Measurements from ENCODE around the gene PARVG. TPM values are rescaled to one million over a fixed set of nuclear protein-coding genes. Genes with fewer than 3 reads are reported as not detected.

PARVG gene
- total RNA-seq, 1 experiment from 2014 or later, result 1.3 TPM

DNA sequence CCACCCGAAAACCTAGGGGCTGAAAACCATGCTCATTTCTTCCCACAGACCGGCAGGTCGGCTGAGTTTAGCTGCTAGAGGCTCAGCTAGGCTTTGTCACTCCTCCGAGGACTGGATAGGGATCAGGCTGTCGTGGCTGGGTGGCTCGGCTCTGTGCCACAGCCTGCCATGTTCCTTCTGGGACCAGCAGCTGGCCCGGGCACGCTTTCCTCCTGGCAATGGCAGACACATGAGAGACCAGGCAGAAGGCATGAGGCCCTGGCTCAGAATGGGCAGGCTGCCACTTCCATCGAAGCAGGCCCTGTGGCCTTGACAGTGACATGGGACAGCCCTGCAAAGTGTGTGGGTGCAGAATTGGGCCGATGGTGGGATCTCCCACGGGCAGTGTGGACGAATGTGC lies 20.9 kb downstream of the PARVG start:
- Histone ChIP-seq H3K4me1 (ENCODE audit: insufficient read depth, low read length) (no peaks in the 10 kb centered on the region), H4K5ac (ENCODE audit: insufficient read length, low read depth, low read length) (no peak overlapping the region), H3K18ac (ENCODE audit: insufficient read length, low read depth, low read length) (peak overlapping the region; percentile 16), H4K91ac (ENCODE audit: insufficient read length, low read depth, low read length) (no peak overlapping the region), H3K79me2 (ENCODE audit: insufficient read depth, low read length) (no peaks in the 10 kb centered on the region), H3T11ph (ENCODE audit: low read length) (no peak overlapping the region), H2BK120ac (ENCODE audit: low read depth, low read length, poor library complexity, severe bottlenecking) (no peak overlapping the region), H4K8ac (replicated peaks; ENCODE audit: insufficient read length, low read depth, low read length) (no peak overlapping the region), H3K27me3 (ENCODE audit: insufficient read depth, low read length) (no peaks in the 10 kb centered on the region), H3K4me2 (ENCODE audit: insufficient read depth, insufficient read length, low read length) (no peak overlapping the region), H3K4ac (ENCODE audit: low read depth, low read length) (no peak overlapping the region), H3K9me3 (ENCODE audit: control insufficient read depth, low read depth, low read length) (no peaks in the 10 kb centered on the region), H2BK20ac (ENCODE audit: low read depth, low read length, poor library complexity, severe bottlenecking) (no peak overlapping the region), H4K20me1 (ENCODE audit: control insufficient read depth, insufficient read depth, insufficient read length) (peaks cover 5% of the 10 kb centered on the region), H3K27ac (ENCODE audit: insufficient read length, low read depth, low read length) (no peak overlapping the region), H2BK15ac (ENCODE audit: low read depth, low read length) (no peak overlapping the region), H3K14ac (ENCODE audit: insufficient read depth, low read length) (peak overlapping the region; percentile 64; the same call in 1 of the 2 replicates), H2BK5ac (ENCODE audit: insufficient read length, low read length) (no peak overlapping the region), H3K56ac (ENCODE audit: insufficient read length, low read depth, low read length) (no peak overlapping the region), H2AFZ (ENCODE audit: low read length) (no peak overlapping the region), H3K9ac (ENCODE audit: extremely low read depth, insufficient read length, low read length) (no peak overlapping the region), H3K79me1 (ENCODE audit: insufficient read depth, low read depth, low read length, poor library complexity, severe bottlenecking) (no peaks in the 10 kb centered on the region), H2BK12ac (ENCODE audit: insufficient read length, low read depth, low read length) (no peak overlapping the region), H3K23me2 (ENCODE audit: insufficient read length, low read depth, low read length, poor library complexity, severe bottlenecking) (no peaks in the 10 kb centered on the region), H3K23ac (ENCODE audit: insufficient read length, low read depth, low read length) (no peak overlapping the region), H2AK5ac (ENCODE audit: insufficient read length, low read length) (no peak overlapping the region)
- TF ChIP-seq, protein P1, sequence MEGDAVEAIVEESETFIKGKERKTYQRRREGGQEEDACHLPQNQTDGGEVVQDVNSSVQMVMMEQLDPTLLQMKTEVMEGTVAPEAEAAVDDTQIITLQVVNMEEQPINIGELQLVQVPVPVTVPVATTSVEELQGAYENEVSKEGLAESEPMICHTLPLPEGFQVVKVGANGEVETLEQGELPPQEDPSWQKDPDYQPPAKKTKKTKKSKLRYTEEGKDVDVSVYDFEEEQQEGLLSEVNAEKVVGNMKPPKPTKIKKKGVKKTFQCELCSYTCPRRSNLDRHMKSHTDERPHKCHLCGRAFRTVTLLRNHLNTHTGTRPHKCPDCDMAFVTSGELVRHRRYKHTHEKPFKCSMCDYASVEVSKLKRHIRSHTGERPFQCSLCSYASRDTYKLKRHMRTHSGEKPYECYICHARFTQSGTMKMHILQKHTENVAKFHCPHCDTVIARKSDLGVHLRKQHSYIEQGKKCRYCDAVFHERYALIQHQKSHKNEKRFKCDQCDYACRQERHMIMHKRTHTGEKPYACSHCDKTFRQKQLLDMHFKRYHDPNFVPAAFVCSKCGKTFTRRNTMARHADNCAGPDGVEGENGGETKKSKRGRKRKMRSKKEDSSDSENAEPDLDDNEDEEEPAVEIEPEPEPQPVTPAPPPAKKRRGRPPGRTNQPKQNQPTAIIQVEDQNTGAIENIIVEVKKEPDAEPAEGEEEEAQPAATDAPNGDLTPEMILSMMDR (conservative IDR thresholded peaks at IDR 0.05), result no peak
- Mint-ChIP-seq H3K27ac (0 out of 7 replicates have a peak overlapping the region, but pooled peaks of 1 of the 3 experiments have one; percentile 49), H3K27me3 (ENCODE audit: low read depth) (peaks cover 7% of the 10 kb centered on the region), H3K4me3 (no peak overlapping the region), H3K4me1 (peaks cover 0 to 4% of the 10 kb centered on the region in 2 experiments; a peak in 2 of 4 replicates), H3K9me3 (no peaks in the 10 kb centered on the region), H3K36me3 (ENCODE audit: insufficient read depth in 1 of 3, low read depth in 3 of 3) (no peaks in the 10 kb centered on the region; a peak in 1 of 7 replicates)
- no CpG with 5 or more reads among the region's 12 CpGs for WGBS (ENCODE audit: extremely low coverage, insufficient read length, low lambda C conversion rate)
- no peak for DNase-seq

Measured in H9 (cell line).